GM11168 (cell line): ENCODE data around the gene RALA.

Source experiments
- in situ Hi-C: fragments of 300-500 bp; cut with MboI; formaldehyde crosslinking; loops from one replicate; pipeline ENCODE4 v1.12.0; 2022; ENCODE audit warnings: low sequenced_read_pairs; ENCODE audit not compliant: unreplicated experiment

RALA gene

GRCh38 chr7:39712751-39713150, 89.4 kb downstream of the RALA start:
- in situ Hi-C loops = no loop called here

GRCh38 chr7:39714447-39715091, 91.2 kb downstream of the RALA start:
- in situ Hi-C loops = no loop called here

GRCh38 chr7:39720586-39720985, 97.2 kb downstream of the RALA start:
- in situ Hi-C loops = no loop called here

GRCh38 chr7:39721345-39721744, 98.0 kb downstream of the RALA start:
- in situ Hi-C loops = no loop called here

GRCh38 chr7:39721919-39722597, 98.7 kb downstream of the RALA start:
- in situ Hi-C loops = no loop called here

GRCh38 chr7:39727231-39728012, 104.0 kb downstream of the RALA start:
- in situ Hi-C loops = no loop called here

- in situ Hi-C loops = no loop called here
Measured at GRCh38 chr7:39732837-39733804, 109.7 kb downstream of the RALA start.

GRCh38 chr7:39733881-39734632, 110.7 kb downstream of the RALA start:
- in situ Hi-C loops = no loop called here

- in situ Hi-C loops = no loop called here
Measured at GRCh38 chr7:39734633-39735004, 111.2 kb downstream of the RALA start.

- in situ Hi-C loops = no loop called here
Measured at GRCh38 chr7:39735903-39736302, 112.5 kb downstream of the RALA start.

GRCh38 chr7:39741942-39742623, 118.7 kb downstream of the RALA start:
- in situ Hi-C loops = no loop called here

GRCh38 chr7:39744620-39745019, 121.2 kb downstream of the RALA start:
- in situ Hi-C loops = loop anchor here (5.0 kb wide), 1 partner anchor 162 kb away; no protein-coding TSS in a partner anchor

GRCh38 chr7:39745320-39745719, 121.9 kb downstream of the RALA start:
- in situ Hi-C loops = loop anchor here (5.0 kb wide), 1 partner anchor 163 kb away; no protein-coding TSS in a partner anchor

GRCh38 chr7:39746103-39746819, 122.9 kb downstream of the RALA start:
- in situ Hi-C loops = loop anchor here (5.0 kb wide), 1 partner anchor 164 kb away; no protein-coding TSS in a partner anchor

- in situ Hi-C loops = loop anchor here (5.0 kb wide), 1 partner anchor 167 kb away; no protein-coding TSS in a partner anchor
Measured at GRCh38 chr7:39749177-39749576, 125.8 kb downstream of the RALA start.

GRCh38 chr7:39749717-39750116, 126.3 kb downstream of the RALA start:
- in situ Hi-C loops = loop anchor here (5.0 kb wide), 1 partner anchor 167 kb away; no protein-coding TSS in a partner anchor

GRCh38 chr7:39750253-39751077, 127.1 kb downstream of the RALA start:
- in situ Hi-C loops = no loop called here
